B cell (primary cell): Measurements from ENCODE around the gene ARMC5. TPM values are rescaled to one million over a fixed set of nuclear protein-coding genes. Genes with fewer than 3 reads are reported as not detected.

Experiments used
- ATAC-seq: fragments of 200-7000 bp; cut with Tn5 transposase; one replicate; pipeline ENCODE4 v1.10.0; 2021; ENCODE audit warnings: low read depth, mild to moderate bottlenecking, moderate number of reproducible peaks, moderate library complexity
- CTCF ChIA-PET: fragments of 350-600 bp; sonication (Branson Sonifier 250); formaldehyde crosslinking; loops from one replicate; lab custom pipeline; 2021; ENCODE audit warnings: antibody characterized with exemption, inconsistent platforms; lab: Charles Lee
- POLR2A ChIA-PET: fragments of 350-600 bp; sonication (Branson Sonifier 250); formaldehyde crosslinking; loops from one replicate; lab custom pipeline; 2021; ENCODE audit warnings: antibody characterized with exemption; lab: Charles Lee
- DNase-seq: peaks from one replicate; pipeline ENCODE4 v3.0.0; 2013
- H2AFZ ChIP-seq: 2 replicates; pipeline ENCODE4 v1.6.1; 2012; ENCODE audit warnings: mild to moderate bottlenecking, low read depth, low read length; ENCODE audit not compliant: insufficient read depth, poor library complexity, severe bottlenecking
- H3K27ac ChIP-seq, 2 donors: 1 replicate in 1 of 2; 2 replicates in 1 of 2; pipeline ENCODE4 v1.5.1; 2012 to 2013; ENCODE audit warnings: low read length in 2 of 2, mild to moderate bottlenecking in 2 of 2, moderate library complexity in 1 of 2
- H3K27me3 ChIP-seq, 4 experiments: fragments of 200-600 bp in 1 of 4; sonication (generic) in 1 of 4; replicated peaks in 1 of 4; 1 replicate in 2 of 4; 2 replicates in 2 of 4; pipeline versions ENCODE4 v1.6.1 to v1.7.0; 2013 to 2016; ENCODE audit warnings: low read length in 3 of 4, mild to moderate bottlenecking in 2 of 4, mixed read lengths in 1 of 4, moderate library complexity in 1 of 4; ENCODE audit not compliant: insufficient read depth in 4 of 4, control insufficient read depth in 3 of 4; ENCODE audit errors: control extremely low read depth in 1 of 4
- H3K36me3 ChIP-seq, 2 experiments: replicated peaks in 1 of 2; 1 replicate in 1 of 2; 2 replicates in 1 of 2; pipeline versions ENCODE4 v1.6.1 to v1.7.1; 2013; ENCODE audit warnings: low read length in 1 of 2; ENCODE audit not compliant: insufficient read depth in 2 of 2, control insufficient read depth in 1 of 2; ENCODE audit errors: control extremely low read depth in 1 of 2, extremely low read depth in 1 of 2
- H3K4me1 ChIP-seq, 2 donors: fragments of 200-600 bp in 1 of 2; sonication (generic) in 1 of 2; 1 replicate in 1 of 2; 2 replicates in 1 of 2; pipeline versions ENCODE4 v1.5.1 to v1.6.1; 2013 to 2017; ENCODE audit warnings: low read length in 2 of 2; ENCODE audit not compliant: control insufficient read depth in 2 of 2, insufficient read depth in 2 of 2
- H3K4me2 ChIP-seq: replicated peaks from 2 replicates; pipeline ENCODE3; 2012; ENCODE audit warnings: mild to moderate bottlenecking, low read depth, low read length; ENCODE audit not compliant: poor library complexity, severe bottlenecking
- H3K4me3 ChIP-seq, 5 experiments: fragments of 200-600 bp in 1 of 5; sonication (generic) in 1 of 5; 1 replicate in 3 of 5; 2 replicates in 2 of 5; pipeline versions ENCODE4 v1.5.1 to v1.7.0; 2011 to 2016; ENCODE audit warnings: low read length in 4 of 5, mild to moderate bottlenecking in 4 of 5, low read depth in 2 of 5, control low read depth in 1 of 5, moderate library complexity in 1 of 5; ENCODE audit not compliant: insufficient read depth in 1 of 5; ENCODE audit errors: control extremely low read depth in 1 of 5, extremely low read depth in 1 of 5
- H3K79me2 ChIP-seq: fragments of 200-600 bp; sonication (generic); one replicate; pipeline ENCODE4 v1.6.0; 2016; ENCODE audit warnings: low read length; ENCODE audit not compliant: control insufficient read depth, insufficient read depth
- H3K9ac ChIP-seq: fragments of 200-600 bp; sonication (generic); 2 replicates; pipeline ENCODE4 v1.6.1; 2017; ENCODE audit warnings: mild to moderate bottlenecking, low read length, moderate library complexity
- H3K9me3 ChIP-seq, 3 donors: one replicate each; pipeline versions ENCODE4 v1.6.1 to v1.7.1; 2013; ENCODE audit warnings: low read length in 2 of 3; ENCODE audit not compliant: control insufficient read depth in 2 of 3, insufficient read depth in 1 of 3; ENCODE audit errors: control extremely low read depth in 1 of 3
- H4K20me1 ChIP-seq: 2 replicates; pipeline ENCODE4 v1.6.0; 2012; ENCODE audit warnings: mild to moderate bottlenecking, low read length; ENCODE audit not compliant: insufficient read depth, control insufficient read depth, poor library complexity, severe bottlenecking
- H3K27ac Mint-ChIP-seq: one replicate; pipeline ENCODE4 v1.8.0; 2021; ENCODE audit warnings: mixed read lengths
- H3K27me3 Mint-ChIP-seq: one replicate; pipeline ENCODE4 v1.8.0; 2021; ENCODE audit warnings: mixed read lengths
- H3K4me1 Mint-ChIP-seq: one replicate; pipeline ENCODE4 v1.8.0; 2021; ENCODE audit warnings: mixed read lengths
- H3K4me3 Mint-ChIP-seq: one replicate; pipeline ENCODE4 v1.8.0; 2021; ENCODE audit warnings: mixed read lengths
- H3K9me3 Mint-ChIP-seq: one replicate; pipeline ENCODE4 v1.8.0; 2022; ENCODE audit warnings: mixed read lengths; ENCODE audit not compliant: insufficient read depth
- EZH2 ChIP-seq: IDR thresholded peaks from 2 replicates; pipeline ENCODE4 v1.6.1; 2012; ENCODE audit warnings: borderline replicate concordance, low read depth, mild to moderate bottlenecking, moderate library complexity, low read length; ENCODE audit not compliant: insufficient read depth, poor library complexity, severe bottlenecking
- WGBS: methylation state at CpG from one replicate; pipeline ENCODE4 v1.1.5; 2013; ENCODE audit warnings: missing lambda C conversion rate; ENCODE audit not compliant: insufficient coverage; 5-methylcytosine and 5-hydroxymethylcytosine counted together
- intact Hi-C: fragments of 100-400 bp; cut with micrococcal nuclease; formaldehyde crosslinking; loops from one replicate; pipeline ENCODE4 v1.10.0; 2022
- polyA plus RNA-seq: library from polyadenylated mRNA; depleted of rRNA; stranded (reverse); fragments of >200 nt; gene quantifications from 2 replicates; pipeline ENCODE4 v1.2.3, GENCODE V29; 2012
- total RNA-seq, 2 donors: library from RNA; stranded (reverse); fragments of 120-200 nt in 1 of 2; gene quantifications; 1 replicate in 1 of 2; 2 replicates in 1 of 2; pipeline versions ENCODE4 v1.2.3 to v1.2.4, GENCODE V29; 2013 to 2022
- TF ChIP-seq, protein P1 (sequence below): fragments of 200-600 bp; IDR thresholded peaks from one replicate; pipeline ENCODE4 v1.8.0; 2022; ENCODE audit warnings: antibody characterized with exemption, mild to moderate bottlenecking

ARMC5 gene
- total and polyA plus RNA-seq, 2 donors (not counting 1 experiment from before 2014, with no cell fraction given) = 11.7 to 15.4 TPM

DNA sequence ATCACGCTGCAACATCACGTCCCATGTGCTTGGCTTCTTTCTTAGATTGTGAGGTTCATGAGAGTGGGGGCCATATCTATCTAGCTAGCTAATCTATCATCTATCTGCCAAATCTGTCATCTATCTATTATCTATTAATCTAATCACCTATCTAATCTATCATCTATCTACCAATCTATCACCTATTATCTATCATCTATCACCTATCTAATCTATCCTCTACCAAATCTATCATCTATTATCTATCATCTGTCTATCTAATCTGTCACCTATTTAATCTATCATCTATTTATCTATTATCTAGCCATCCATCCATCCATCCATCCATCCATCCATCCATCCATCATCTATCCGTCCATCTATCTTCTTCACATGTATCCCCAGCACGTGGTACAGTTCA lies 45.4 kb upstream of the ARMC5 start:
- Mint-ChIP-seq H3K27me3 (peaks cover 24% of the 10 kb centered on the region), H3K4me3 (no peak overlapping the region), H3K9me3 (no peaks in the 10 kb centered on the region), H3K27ac (no peak overlapping the region), H3K4me1 (peaks cover 17% of the 10 kb centered on the region)
- Histone ChIP-seq H3K27ac (no peak overlapping the region), H3K9me3 (peaks cover 0 to 9% (median 0%) of the 10 kb centered on the region in 3 donors), H3K4me2 (no peak overlapping the region), H4K20me1 (no peaks in the 10 kb centered on the region), H3K36me3 (no peaks in the 10 kb centered on the region), H2AFZ (no peak overlapping the region), H3K4me3 (no peak overlapping the region), H3K9ac (no peak overlapping the region), H3K79me2 (no peaks in the 10 kb centered on the region), H3K27me3 (peaks cover 0 to 3% (median 0%) of the 10 kb centered on the region in 4 experiments), H3K4me1 (peaks cover 0 to 5% of the 10 kb centered on the region in 2 donors)
- no peak for DNase-seq
- intact Hi-C loops = no loop called here
- 94% methylated on average over 4 of the region's 4 CpGs for WGBS
- ChIA-PET POLR2A (no interaction called here), CTCF (no interaction called here)
- no peak for TF ChIP-seq EZH2
- TF ChIP-seq, protein P1, sequence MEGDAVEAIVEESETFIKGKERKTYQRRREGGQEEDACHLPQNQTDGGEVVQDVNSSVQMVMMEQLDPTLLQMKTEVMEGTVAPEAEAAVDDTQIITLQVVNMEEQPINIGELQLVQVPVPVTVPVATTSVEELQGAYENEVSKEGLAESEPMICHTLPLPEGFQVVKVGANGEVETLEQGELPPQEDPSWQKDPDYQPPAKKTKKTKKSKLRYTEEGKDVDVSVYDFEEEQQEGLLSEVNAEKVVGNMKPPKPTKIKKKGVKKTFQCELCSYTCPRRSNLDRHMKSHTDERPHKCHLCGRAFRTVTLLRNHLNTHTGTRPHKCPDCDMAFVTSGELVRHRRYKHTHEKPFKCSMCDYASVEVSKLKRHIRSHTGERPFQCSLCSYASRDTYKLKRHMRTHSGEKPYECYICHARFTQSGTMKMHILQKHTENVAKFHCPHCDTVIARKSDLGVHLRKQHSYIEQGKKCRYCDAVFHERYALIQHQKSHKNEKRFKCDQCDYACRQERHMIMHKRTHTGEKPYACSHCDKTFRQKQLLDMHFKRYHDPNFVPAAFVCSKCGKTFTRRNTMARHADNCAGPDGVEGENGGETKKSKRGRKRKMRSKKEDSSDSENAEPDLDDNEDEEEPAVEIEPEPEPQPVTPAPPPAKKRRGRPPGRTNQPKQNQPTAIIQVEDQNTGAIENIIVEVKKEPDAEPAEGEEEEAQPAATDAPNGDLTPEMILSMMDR = no peak
- no peak for ATAC-seq

DNA sequence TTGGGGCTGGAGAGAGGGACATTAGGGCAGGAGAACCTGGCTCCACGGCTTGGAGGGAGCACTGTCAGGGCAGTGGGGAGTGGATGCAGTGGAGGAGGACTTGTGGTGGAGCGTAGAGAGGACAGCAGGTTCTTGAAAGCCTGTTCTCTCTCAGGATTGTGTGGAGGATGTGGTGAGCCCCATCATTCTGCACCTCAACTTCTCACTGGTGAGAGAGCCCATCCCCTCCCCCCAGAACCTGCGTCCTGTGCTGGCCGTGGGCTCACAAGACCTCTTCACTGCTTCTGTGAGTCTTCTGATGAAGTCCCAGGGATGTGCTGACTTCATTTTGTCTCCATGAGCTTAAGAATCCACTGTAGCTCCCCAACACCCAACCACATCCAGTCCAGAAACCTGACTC lies 44.6 kb upstream of the ARMC5 start:
- Mint-ChIP-seq H3K27me3 (peaks cover 21% of the 10 kb centered on the region), H3K27ac (no peak overlapping the region), H3K9me3 (no peaks in the 10 kb centered on the region), H3K4me1 (peaks cover 17% of the 10 kb centered on the region), H3K4me3 (no peak overlapping the region)
- 81% methylated on average over 3 of the region's 4 CpGs for WGBS
- TF ChIP-seq, protein P1 = no peak
- Histone ChIP-seq H3K4me1 (peaks cover 0 to 5% of the 10 kb centered on the region in 2 donors), H3K9me3 (peaks cover 0 to 9% (median 0%) of the 10 kb centered on the region in 3 donors), H4K20me1 (no peaks in the 10 kb centered on the region), H3K9ac (no peak overlapping the region), H3K36me3 (no peaks in the 10 kb centered on the region), H3K4me3 (no peak overlapping the region), H2AFZ (no peak overlapping the region), H3K79me2 (no peaks in the 10 kb centered on the region), H3K27me3 (peaks cover 0 to 3% (median 0%) of the 10 kb centered on the region in 4 experiments), H3K27ac (no peak overlapping the region), H3K4me2 (no peak overlapping the region)
- CTCF ChIA-PET = no interaction called here
- POLR2A ChIA-PET = no interaction called here
- intact Hi-C loops = no loop called here
- ATAC-seq (no peak), DNase-seq (no peak)
